Neural cell (in vitro differentiated cells): ENCODE results near the gene SLAMF6. TPM values are rescaled to one million over a fixed set of nuclear protein-coding genes. Genes with fewer than 3 reads are reported as not detected.

Experiments used
- H2AFZ ChIP-seq: fragments of 200-600, 300-800 bp; sonication (generic), shearing (Covaris generic); 2 replicates; pipeline ENCODE4 v1.6.0; 2014; ENCODE audit warnings: low read depth, mild to moderate bottlenecking, antibody characterized with exemption, low read length, moderate library complexity
- H3F3A ChIP-seq: fragments of 200-600 bp; shearing (Covaris generic); 2 replicates; pipeline ENCODE4 v1.6.1; 2016; ENCODE audit warnings: mild to moderate bottlenecking, moderate library complexity, mixed read lengths, antibody characterized with exemption, low read length; ENCODE audit not compliant: insufficient read depth, poor library complexity, severe bottlenecking
- H3K27ac ChIP-seq: fragments of 200-600, 300-800 bp; sonication (generic), shearing (Covaris generic); 2 replicates; pipeline ENCODE4 v1.5.1; 2014; ENCODE audit warnings: mild to moderate bottlenecking, low read length, moderate library complexity
- H3K27me3 ChIP-seq: fragments of 300-800, 200-600 bp; sonication (generic), shearing (Covaris generic); 2 replicates; pipeline ENCODE4 v1.6.0; 2014; ENCODE audit warnings: mild to moderate bottlenecking, low read depth, low read length, moderate library complexity; ENCODE audit not compliant: insufficient read depth
- H3K36me3 ChIP-seq: fragments of 300-800, 200-600 bp; sonication (generic), shearing (Covaris generic); 2 replicates; pipeline ENCODE4 v1.5.1; 2014; ENCODE audit warnings: mild to moderate bottlenecking, antibody characterized with exemption, low read length, moderate library complexity; ENCODE audit not compliant: insufficient read depth
- H3K4me2 ChIP-seq: fragments of 300-800, 200-600 bp; sonication (generic), shearing (Covaris generic); 2 replicates; pipeline ENCODE4 v1.6.0; 2014; ENCODE audit warnings: mild to moderate bottlenecking, low read length
- H3K4me3 ChIP-seq: fragments of 300-800, 200-600 bp; sonication (generic), shearing (Covaris generic); 2 replicates; pipeline ENCODE4 v1.5.1; 2014; ENCODE audit warnings: mild to moderate bottlenecking, low read length, moderate library complexity
- H3K79me2 ChIP-seq: fragments of 200-600 bp; shearing (Covaris generic); replicated peaks from 2 replicates; pipeline ENCODE4 v1.6.0; 2014; ENCODE audit warnings: mild to moderate bottlenecking, low read length, moderate library complexity; ENCODE audit not compliant: insufficient read depth
- H3K9ac ChIP-seq: fragments of 300-800, 200-600 bp; sonication (generic), shearing (Covaris generic); 2 replicates; pipeline ENCODE4 v1.6.1; 2016; ENCODE audit warnings: mild to moderate bottlenecking, low read length, mixed read lengths
- H3K9me2 ChIP-seq: fragments of 200-600 bp; shearing (Covaris generic); 2 replicates; pipeline ENCODE4 v1.6.1; 2016; ENCODE audit warnings: mild to moderate bottlenecking, low read length, mixed read lengths; ENCODE audit not compliant: insufficient read depth
- H3K9me3 ChIP-seq: fragments of 200-600, 300-800 bp; sonication (generic), shearing (Covaris generic); 2 replicates; pipeline ENCODE4 v1.6.1; 2016; ENCODE audit warnings: mild to moderate bottlenecking, mixed run types, low read length, moderate library complexity, mixed read lengths
- H4K20me1 ChIP-seq: fragments of 200-600 bp; shearing (Covaris generic); 2 replicates; pipeline ENCODE4 v1.6.1; 2016; ENCODE audit warnings: mild to moderate bottlenecking, mixed run types; ENCODE audit not compliant: insufficient read depth
- EP300 ChIP-seq: fragments of 450-650 bp; conservative IDR thresholded peaks from 2 replicates; pipeline ENCODE4 v1.6.1; 2014; ENCODE audit warnings: antibody characterized with exemption, mild to moderate bottlenecking, moderate library complexity; ENCODE audit not compliant: poor library complexity, severe bottlenecking
- MXI1 ChIP-seq: fragments of 450-650 bp; conservative IDR thresholded peaks from 2 replicates; pipeline ENCODE4 v1.6.1; 2014; ENCODE audit warnings: antibody characterized with exemption, mild to moderate bottlenecking; ENCODE audit not compliant: poor library complexity, severe bottlenecking
- POLR2AphosphoS5 ChIP-seq: IDR thresholded peaks from 2 replicates; pipeline ENCODE4 v1.6.1; 2012
- RAD21 ChIP-seq: fragments of 450-650 bp; conservative IDR thresholded peaks from 2 replicates; pipeline ENCODE4 v1.6.1; 2014; ENCODE audit warnings: antibody characterized with exemption, mild to moderate bottlenecking, moderate library complexity
- SMC3 ChIP-seq: fragments of 450-650 bp; conservative IDR thresholded peaks from 2 replicates; pipeline ENCODE4 v1.6.1; 2014; ENCODE audit warnings: antibody characterized with exemption, mild to moderate bottlenecking, moderate library complexity; ENCODE audit not compliant: poor library complexity
- TAF1 ChIP-seq: IDR thresholded peaks from 2 replicates; pipeline ENCODE4 v1.6.1; 2012; ENCODE audit warnings: low read depth
- polyA plus RNA-seq: library from polyadenylated mRNA; depleted of rRNA; stranded (reverse); fragments of >200 nt; gene quantifications from 2 replicates; pipeline ENCODE4 v1.2.3, GENCODE V29; 2014
- TF ChIP-seq, protein P1 (sequence below): IDR thresholded peaks from 2 replicates; pipeline ENCODE4 v1.6.1; 2012; ENCODE audit warnings: borderline replicate concordance
- TF ChIP-seq, protein P2 (sequence below): fragments of 450-650 bp; IDR thresholded peaks from 2 replicates; pipeline ENCODE4 v1.5.1; 2014; ENCODE audit warnings: antibody characterized with exemption, mild to moderate bottlenecking, moderate library complexity; ENCODE audit not compliant: poor library complexity, severe bottlenecking

The SLAMF6 gene
- polyA plus RNA-seq, 1 donor from 2014 or later = not detected

DNA sequence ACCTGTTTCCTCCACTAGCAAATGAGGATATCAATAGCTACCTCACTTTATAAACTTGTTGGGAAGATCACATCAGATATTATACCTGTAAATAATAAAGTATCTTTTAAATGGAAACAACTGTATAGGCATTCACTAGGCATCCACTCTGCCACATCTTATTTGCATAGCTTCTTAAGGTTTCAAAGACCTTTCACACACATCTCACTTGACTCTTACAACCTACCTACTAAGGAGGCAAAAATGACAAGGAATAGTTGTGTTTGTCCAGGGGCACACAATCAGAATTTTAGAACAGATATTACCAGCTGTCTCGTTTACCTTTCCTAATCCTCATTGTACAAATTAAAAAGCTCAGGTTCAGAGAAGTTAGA lies 71.2 kb downstream of the SLAMF6 start:
- Histone ChIP-seq H3K4me3 (no peak overlapping the region), H3K9ac (no peak overlapping the region), H4K20me1 (no peaks in the 10 kb centered on the region), H2AFZ (no peak overlapping the region), H3K36me3 (no peaks in the 10 kb centered on the region), H3K27ac (no peak overlapping the region), H3K9me3 (no peaks in the 10 kb centered on the region), H3K27me3 (no peaks in the 10 kb centered on the region), H3K79me2 (no peaks in the 10 kb centered on the region), H3K4me2 (no peak overlapping the region), H3F3A (no peaks in the 10 kb centered on the region), H3K9me2 (no peaks in the 10 kb centered on the region)
- TF ChIP-seq RAD21 (no peak), EP300 (no peak), MXI1 (no peak), TAF1 (no peak)
- TF ChIP-seq, protein P1, sequence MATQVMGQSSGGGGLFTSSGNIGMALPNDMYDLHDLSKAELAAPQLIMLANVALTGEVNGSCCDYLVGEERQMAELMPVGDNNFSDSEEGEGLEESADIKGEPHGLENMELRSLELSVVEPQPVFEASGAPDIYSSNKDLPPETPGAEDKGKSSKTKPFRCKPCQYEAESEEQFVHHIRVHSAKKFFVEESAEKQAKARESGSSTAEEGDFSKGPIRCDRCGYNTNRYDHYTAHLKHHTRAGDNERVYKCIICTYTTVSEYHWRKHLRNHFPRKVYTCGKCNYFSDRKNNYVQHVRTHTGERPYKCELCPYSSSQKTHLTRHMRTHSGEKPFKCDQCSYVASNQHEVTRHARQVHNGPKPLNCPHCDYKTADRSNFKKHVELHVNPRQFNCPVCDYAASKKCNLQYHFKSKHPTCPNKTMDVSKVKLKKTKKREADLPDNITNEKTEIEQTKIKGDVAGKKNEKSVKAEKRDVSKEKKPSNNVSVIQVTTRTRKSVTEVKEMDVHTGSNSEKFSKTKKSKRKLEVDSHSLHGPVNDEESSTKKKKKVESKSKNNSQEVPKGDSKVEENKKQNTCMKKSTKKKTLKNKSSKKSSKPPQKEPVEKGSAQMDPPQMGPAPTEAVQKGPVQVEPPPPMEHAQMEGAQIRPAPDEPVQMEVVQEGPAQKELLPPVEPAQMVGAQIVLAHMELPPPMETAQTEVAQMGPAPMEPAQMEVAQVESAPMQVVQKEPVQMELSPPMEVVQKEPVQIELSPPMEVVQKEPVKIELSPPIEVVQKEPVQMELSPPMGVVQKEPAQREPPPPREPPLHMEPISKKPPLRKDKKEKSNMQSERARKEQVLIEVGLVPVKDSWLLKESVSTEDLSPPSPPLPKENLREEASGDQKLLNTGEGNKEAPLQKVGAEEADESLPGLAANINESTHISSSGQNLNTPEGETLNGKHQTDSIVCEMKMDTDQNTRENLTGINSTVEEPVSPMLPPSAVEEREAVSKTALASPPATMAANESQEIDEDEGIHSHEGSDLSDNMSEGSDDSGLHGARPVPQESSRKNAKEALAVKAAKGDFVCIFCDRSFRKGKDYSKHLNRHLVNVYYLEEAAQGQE = no peak
- TF ChIP-seq, protein P2, sequence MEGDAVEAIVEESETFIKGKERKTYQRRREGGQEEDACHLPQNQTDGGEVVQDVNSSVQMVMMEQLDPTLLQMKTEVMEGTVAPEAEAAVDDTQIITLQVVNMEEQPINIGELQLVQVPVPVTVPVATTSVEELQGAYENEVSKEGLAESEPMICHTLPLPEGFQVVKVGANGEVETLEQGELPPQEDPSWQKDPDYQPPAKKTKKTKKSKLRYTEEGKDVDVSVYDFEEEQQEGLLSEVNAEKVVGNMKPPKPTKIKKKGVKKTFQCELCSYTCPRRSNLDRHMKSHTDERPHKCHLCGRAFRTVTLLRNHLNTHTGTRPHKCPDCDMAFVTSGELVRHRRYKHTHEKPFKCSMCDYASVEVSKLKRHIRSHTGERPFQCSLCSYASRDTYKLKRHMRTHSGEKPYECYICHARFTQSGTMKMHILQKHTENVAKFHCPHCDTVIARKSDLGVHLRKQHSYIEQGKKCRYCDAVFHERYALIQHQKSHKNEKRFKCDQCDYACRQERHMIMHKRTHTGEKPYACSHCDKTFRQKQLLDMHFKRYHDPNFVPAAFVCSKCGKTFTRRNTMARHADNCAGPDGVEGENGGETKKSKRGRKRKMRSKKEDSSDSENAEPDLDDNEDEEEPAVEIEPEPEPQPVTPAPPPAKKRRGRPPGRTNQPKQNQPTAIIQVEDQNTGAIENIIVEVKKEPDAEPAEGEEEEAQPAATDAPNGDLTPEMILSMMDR = no peak

DNA sequence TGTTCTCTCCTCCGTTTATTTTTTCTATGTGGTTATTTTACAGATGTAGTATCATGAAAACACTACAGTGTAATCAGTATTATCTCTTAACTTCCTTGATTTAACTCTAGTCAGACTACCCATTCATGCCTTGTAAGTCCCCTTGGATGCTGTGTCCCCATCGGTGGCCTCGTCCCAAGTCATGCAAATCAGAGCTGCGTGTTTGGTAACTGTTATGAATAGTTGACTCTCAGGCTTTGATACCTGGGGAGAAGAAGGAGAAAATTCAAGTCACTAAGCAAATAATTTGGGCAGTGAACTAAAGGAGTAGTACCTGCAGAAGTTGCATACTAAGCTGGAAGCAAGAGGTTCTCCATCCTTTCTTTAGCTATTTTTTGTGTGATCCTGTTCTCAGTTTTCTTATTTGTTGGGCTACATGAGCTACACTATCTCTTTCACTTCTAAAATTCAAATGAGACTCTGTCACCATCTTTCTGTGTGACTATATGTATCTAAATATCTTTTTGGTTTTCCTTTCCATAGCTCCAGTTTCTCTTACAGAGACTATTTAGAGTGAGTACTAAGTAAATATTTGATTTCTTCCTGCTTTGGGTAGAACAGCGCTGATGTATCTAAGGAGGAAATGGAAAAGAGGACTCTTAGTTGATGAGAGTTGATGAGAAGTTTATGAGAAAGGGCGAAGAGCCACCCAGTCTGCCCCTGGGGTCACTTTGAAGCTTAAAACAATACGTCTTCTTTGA lies 71.8 kb downstream of the SLAMF6 start:
- no peak overlapping the region for H3K27ac ChIP-seq
- no peaks in the 10 kb centered on the region for H3F3A ChIP-seq
- H3K9ac ChIP-seq = no peak overlapping the region
- H2AFZ ChIP-seq = no peak overlapping the region
- H3K27me3 ChIP-seq = no peaks in the 10 kb centered on the region
- no peaks in the 10 kb centered on the region for H3K79me2 ChIP-seq
- no peaks in the 10 kb centered on the region for H3K9me3 ChIP-seq
- H3K36me3 ChIP-seq = no peaks in the 10 kb centered on the region
- H3K4me2 ChIP-seq = no peak overlapping the region
- TF ChIP-seq POLR2AphosphoS5 (no peak), EP300 (no peak), SMC3 (no peak), MXI1 (no peak)
- TF ChIP-seq, protein P1 = no peak
- no peak overlapping the region for H3K4me3 ChIP-seq
- H3K9me2 ChIP-seq = no peaks in the 10 kb centered on the region
- H4K20me1 ChIP-seq = no peaks in the 10 kb centered on the region
